GM18520 (cell line): ENCODE measurements around the gene PIGQ.

Experiments
- ATAC-seq: cut with Tn5 transposase; IDR thresholded peaks from one replicate; pipeline ENCODE4 v1.9.1; 2021; ENCODE audit not compliant: unreplicated experiment

Gene PIGQ

DNA sequence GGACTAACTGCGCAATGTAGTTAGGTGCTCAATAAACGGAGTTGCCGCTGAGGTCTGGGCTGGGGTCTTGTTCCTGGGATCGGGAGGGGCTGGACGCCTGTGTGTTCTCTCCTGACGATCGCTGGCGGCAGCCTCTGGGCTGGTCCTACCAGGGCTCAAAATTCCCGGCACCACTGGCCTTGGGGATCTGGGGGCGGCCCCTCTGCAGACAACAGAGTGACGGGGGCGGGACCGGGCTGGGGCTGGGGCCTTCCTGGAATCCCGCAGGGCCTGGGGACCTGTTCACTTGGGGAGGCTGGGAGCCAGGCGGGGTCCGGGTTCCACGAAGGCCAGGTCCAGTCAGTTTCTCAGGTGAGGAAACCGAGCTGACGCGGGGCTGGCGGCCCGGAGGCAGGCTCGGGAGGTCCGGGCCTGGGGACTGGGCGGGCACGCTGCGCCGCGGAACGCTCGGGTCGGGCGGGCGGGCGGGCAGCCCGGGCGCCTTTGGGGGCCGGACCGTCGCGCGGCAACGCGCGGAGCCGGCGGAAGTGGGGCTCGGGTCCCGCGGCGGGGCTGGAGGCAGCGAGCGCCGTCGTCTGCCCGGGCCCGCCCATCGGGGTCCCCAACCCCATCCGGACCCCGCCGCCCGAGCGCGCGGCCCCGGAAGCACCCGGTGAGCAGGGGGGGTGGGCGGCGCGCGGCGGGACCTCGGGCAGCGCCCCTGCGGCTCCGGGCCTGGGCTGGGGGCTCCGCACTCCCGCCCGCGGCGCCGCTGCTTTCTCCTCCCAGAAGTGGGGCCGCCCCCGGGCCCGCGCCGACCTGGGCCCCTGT lies at the start of gene PIGQ:
TSS of gene PIGQ (plus strand) at position 524 of the 810 bp plus-strand sequence. CDS start 4,107 bp downstream, outside the sequence.
- no peak for ATAC-seq

DNA sequence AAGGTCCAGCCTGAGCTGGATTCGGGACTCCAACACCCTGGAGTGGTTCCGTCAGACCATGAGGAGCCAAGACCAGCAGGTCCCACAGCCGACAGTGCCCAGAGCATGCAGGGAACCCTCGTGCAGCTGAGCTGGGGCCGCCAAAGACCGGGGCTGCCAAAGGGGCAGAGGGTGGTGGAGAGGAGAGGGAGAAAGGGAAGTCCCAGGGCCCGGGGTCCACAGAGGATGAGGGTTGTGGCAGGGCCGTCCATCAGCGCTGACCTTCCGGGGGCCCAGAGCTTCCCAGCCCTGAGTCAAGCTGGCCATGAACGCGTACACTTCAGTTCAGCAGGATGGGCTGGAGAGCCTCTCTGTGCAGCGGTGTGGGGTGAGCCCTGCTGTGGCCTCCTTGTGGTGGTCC lies 48.9 kb upstream of the PIGQ start:
- no peak for ATAC-seq

DNA sequence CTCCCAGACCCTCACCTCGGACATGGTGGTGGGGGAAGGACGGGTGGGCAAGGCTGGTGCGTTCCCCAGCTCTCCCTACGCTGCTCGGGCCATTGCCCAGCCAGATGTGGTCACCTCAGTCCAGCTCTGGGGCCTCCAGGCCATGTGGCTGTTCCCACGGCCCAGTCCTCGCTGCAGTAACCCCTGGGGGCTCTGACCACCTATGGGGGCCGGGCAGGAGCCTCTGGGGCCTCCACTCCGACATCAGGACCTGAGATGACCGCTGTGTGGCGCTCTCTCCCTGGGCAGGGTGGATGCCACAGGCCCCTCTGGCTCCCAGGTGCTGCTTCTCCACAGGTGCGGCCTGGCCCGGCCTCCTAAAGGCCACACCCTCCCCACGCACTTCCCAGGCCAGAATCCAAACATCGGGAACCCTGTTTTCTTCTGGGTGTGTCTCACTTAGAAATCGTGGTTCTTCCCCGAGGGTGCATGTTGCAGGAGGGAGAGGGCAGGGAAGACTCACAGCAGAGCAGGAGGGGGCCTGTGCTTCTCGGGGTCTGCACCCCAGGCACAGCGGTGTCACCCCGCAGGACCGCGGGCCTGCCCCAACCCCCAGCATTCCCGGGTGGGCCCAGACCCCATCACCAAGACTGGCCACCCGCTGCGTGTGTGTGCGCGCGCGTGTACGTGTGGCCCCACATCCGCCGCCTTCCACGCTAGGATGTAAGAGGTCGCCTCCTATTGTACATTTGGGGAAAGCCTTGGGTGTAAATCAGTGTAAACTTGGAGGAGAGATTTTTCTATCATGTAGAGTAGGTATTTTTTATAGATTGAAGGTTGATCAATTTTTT lies 48.2 kb upstream of the PIGQ start:
- ATAC-seq: no peak

DNA sequence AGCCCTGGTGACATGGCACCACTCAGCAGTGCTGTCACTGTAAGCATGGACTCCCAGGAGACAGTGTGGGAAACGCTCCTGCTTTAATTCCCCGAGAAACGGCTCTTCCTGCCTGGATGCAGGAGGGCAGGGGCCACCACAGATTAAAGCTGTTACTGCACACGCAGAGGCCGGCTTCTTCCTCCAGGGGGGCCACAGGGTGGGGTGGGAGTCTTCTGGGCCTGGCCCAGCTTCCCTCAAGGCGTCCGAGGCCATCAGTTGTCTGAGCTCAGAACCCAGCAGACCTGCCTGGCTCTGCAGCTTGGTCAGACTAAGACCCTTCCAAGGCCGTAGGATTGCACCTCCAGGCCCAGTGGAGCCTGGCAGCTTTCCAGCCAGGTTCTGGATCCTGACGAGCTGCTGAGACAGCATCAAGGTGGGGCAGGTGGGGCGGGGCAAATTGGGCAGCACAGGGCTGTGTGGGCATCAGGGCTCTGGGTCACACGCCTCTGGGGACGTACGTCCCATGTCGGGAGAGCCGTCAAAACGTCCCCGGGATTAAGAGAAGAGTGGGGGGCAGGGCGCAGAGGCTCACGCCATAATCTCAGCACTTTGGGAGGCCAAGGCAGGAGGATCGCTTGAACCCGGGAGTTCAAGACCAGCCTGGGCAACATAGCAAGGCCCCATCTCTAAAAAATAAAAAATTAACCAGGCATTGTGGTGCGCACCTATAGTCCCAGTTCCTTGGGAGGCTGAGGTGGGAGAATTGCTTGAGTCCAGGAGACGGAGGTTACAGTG lies 47.3 kb upstream of the PIGQ start:
- ATAC-seq: no peak

DNA sequence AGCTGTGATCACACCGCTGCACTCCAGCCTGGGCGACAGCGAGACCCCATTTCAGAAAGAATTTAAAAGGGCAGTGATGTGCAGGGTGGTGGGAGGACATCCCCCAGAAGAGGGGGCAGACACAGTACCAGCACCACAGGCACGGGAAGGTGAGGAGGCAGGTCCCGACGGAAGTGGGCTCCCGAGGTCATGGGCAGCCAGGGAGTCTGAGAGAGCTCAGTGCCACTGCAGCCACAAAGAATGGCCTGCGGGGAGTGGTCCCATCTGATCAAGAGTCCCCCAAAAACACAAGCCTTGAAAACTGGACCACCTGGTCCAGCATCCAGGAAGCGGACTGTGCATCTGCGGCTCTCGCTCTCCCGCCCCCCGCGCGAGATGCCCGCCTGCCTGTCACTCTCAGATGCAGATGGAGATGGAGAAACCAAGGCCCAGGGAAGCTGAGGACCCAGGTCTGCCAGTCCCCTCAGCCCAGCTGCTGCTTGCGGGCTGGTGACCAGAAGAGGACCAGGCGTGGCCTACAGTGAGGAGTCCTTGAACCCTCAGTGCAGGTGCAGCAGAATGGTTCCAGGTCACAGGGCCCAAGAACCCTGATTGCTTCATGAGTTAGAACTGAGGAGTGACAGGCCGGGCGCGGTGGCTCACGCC lies 46.5 kb upstream of the PIGQ start:
- no peak for ATAC-seq

DNA sequence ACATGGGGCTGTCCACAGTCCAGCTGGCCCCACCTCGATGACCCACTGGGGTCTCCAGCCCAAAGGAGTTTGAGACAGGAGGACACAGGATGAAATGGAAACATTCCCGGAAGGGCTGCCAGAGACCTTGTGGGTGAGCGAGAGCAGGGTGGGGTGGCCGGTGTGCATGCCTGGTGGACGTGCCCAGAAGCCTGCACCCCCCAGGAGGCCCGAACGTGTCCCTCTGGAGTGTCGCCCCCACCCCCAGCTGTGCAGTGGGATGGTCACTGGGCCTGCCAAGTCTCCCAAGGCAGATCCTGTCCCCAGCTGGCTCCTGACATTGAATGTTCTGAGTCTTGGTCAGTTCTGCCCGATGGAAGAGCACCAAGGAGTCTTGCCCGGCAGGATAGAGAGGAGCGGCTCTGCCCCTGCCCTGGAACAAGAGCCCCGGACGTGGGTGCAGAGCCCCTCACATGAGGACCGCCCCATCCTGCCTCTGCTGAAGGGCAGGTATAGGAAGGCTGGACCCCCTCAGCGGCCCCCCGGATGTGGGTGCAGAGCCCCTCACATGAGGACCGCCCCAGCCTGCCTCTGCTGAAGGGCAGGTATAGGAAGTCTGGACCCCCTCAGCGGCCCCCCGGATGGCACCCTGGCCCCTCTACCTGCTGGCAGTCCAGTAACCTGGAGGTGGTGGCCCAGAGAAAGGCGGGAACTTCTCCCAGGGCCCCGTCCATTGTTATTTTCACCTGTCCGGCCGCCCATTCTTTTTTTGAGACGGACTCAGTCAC lies 45.3 kb upstream of the PIGQ start:
- no peak for ATAC-seq

DNA sequence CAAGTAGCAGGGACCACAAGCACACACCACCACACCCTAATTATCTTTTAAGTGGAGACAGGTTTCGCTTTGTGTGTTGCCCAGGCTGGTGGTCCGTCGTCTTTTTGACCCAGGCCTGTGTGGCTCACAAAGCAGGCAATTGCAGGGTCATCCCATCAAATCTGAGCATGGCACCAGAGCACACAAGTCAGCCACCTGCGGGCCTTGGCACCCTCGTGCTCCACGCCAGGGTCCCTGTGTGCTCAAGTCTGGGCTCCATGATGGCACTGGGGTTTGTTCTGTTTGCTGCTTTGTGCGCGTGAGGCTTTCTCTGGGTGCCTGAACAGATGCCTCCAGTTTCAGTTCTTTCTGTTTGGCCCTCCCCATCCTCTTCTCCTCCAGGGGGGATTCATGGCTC lies 44.6 kb upstream of the PIGQ start:
- no peak for ATAC-seq

DNA sequence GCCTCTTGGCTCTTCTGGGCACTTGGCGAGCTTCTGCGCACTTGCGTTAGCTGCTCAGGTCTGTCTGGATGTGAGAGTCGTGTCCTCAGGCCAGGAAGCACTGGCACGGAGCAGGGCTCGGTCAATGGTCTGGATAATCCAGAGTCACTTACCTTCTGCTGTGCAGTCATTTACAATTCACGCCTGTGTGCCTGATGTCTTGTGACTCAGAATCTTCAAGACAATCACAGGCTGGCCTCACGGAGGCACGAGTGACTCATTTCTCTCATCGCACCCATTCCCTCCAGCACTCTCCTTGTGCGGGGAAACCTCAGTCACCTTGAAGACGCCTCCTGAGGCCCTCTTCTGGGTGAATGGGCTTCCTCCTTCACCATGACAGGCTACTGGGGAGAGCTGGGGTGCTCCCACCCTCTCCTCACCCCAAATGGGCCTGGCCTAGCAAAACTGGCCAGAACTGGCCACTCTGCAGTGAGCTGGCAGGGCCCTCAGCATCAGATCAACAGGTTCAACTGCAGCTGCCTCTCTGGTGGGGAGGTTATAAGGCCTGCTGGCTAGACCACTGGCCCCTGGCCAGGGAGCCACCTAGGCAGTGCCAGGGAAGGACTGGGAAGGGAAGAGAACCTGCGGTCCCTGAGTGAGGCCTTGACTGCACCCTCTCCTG lies 44.1 kb upstream of the PIGQ start:
- peak; percentile 28 for ATAC-seq

DNA sequence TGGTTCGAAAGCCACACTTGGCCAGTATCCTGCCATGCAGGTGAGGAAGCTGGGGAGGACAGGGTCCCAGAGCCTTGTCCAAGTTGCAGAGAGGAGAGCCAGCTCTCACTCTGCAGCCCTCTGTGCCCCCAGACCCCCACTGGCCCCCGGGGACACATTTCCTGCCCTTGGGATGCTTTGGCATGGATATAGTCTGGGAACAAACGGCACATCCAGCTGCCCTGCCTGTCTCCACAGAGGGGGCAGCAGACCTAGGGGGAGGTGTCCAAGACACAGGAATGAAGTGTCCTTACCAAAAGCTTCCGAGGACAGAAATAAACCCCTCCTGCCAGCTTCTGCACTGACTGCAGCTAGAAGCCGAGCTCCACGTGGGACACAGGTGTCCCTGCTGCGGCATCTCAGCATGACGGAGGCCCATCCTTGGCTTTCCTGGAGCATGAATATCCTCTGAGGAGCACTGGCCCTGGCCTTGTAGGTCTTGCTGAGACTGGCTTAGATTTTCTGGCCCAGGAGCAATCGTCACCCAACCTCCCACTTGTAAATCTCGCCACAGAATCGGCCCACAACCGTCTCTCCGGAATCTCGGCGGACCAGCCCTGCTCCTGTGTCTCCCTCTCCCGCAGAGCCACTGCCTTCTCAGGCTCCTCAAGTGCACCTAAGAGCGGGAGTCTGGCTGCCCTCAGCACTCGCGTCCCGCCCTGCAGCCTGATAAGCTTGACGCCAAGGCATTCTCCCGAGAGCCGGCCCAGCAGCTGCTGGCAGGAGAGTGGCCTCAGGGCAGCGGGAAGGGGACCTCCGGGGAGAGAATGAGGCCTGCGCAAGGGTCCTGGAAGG lies 43.4 kb upstream of the PIGQ start:
- ATAC-seq: no peak

DNA sequence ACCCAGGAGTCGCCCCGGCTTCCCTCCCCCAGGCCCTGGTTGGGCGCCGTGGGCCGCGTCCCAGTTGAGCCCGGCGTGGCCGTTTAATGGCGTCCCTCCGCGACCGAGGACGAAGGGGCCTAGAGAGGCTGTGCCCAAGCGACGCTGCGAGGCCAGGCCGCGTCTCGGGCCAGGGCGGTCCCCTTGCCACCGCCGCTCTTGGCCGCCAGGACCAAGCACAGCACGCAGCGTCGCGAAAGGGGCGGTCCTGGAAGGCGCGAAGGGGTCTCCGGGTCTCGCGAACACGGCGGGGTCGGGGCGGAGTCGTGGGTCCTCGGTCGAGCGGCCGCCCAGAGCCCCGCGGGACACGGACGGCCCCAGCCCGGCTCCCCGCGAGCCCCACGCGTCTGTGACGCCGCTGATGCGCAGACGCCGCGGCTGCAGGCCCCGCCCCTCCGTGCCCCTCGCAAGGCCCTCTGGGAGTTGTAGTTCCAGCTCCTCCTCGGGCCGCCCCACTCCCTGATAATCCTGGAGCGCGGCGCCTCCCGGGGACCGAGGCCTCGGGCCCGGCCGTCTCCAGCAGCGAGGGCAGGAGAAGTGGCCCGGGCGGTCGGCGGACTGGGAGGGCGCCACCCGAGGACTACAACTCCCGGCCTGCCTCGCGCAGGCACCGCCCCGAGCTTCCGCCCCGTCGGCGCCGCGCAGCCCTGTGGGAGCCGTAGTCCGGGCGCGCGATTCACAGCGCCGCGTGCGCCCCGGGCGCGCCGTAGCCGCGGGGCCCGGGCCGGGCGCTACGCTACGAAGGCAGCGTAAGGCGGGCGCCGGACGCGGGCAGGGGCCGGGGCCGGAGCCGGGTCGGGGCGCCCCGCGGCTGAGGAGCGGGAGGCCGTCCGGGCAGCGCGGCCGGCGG lies 42.5 kb upstream of the PIGQ start, which contains the start of gene CAPN15:
TSS of gene CAPN15 (plus strand) at position 698 of the 889 bp plus-strand sequence. CDS start 19,127 bp downstream, outside the sequence.
- ATAC-seq: peak; percentile 56

DNA sequence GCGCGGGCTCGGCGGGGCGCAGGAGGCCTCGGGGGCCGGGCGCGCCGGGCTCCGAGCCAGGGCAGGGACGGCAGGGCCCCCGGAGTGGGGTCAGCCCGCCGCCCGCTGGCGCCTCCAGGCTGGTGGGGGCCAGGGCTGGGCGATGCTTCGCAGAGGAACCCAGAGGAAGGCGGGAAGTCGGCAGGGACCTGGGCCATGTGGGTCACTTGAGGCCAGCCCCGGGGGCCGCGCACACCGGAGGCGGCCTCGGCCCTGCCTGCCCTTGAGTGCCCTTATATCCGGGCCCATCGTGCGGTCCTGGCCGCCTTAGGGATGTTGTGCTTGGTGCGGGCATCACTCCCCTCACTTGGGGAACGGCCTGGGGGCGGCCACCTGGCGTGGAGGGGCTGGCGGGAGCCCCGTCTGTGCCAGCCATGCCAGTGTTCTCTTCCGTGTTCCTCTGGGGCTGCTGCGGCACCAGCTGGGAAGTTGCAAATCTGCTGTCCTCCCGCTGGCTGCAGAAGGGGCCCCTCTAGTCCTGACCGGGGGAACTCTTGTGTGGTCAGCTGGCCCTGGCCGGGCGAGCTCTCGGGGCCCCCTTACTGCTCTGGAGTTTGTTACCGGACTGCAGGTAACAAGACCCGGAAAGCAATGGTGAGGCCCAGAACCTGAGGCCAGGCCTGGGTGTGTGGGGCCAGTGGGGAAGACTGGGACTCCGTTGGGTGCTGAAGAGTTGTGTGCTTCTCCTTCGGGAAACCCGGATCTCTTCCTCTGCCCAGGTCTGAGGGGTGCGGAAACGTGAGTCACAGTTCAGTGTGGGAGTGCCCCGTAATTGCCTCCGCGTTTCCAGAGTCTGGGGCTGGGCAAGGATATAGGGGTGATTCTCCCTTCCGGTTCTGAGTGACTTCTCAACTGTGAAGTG lies 41.4 kb upstream of the PIGQ start:
- ATAC-seq: peak; percentile 3

DNA sequence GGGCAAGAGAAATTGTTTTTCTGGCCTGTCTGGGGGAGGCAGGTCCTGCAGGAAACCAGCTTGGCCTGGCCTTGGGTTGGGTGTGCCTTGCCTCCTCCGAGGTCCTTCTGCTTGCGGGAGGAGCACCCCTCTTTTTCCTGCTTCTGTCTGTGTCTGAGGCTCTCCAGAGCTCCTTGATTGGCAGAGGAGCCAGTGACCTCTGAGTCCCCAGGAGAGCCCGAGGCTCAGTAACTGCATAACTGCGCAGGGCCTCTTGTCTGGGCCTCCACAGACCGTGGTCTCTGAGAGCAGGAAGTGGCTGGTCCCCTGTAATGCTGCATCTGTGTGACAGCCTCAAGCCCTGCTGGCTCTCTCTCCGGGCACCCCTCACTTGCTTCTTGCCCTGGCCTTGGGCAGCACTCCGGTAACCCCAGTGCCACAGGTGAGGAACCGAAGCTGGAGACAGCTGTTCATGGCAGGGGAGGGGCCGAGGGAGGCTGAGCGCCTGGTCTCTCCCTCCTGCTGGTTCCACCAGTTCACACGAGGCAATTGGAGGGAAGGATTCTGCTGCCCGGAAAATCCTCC lies 40.7 kb upstream of the PIGQ start:
- no peak for ATAC-seq

DNA sequence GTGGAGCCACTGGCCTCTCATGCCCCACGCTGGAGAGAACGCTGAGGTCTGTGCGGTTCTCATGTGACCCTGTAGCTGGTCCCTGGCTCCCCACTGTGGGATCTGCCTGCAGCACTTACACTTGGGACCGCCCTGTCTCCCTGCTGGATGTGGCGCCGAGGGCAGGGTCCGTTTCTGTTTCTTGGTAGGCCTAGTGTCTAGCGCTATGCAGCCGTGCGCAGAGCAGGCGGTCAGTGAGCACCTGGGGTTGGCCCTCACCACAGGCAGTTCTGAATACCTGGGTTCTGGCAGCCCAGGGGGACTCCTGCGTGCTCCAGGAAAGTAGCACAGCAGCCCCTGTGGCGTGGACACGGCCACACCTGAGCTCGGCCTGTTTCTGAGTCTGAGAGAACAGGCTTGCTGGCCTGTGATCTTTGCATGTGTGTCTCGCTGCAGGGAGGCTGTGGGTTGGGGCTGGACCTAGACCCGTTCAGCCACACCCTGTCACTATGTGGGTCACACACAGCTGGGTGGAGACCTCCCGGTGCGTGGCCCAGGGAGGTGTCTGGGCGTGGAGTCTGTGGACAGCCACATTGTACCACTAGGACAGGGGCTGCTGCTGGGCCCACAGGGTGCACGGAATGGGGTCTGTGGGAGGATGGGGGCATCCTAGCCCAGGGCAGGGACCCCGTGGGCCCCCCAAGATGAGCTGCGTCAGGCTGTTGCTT lies 39.5 kb upstream of the PIGQ start:
- ATAC-seq: no peak

DNA sequence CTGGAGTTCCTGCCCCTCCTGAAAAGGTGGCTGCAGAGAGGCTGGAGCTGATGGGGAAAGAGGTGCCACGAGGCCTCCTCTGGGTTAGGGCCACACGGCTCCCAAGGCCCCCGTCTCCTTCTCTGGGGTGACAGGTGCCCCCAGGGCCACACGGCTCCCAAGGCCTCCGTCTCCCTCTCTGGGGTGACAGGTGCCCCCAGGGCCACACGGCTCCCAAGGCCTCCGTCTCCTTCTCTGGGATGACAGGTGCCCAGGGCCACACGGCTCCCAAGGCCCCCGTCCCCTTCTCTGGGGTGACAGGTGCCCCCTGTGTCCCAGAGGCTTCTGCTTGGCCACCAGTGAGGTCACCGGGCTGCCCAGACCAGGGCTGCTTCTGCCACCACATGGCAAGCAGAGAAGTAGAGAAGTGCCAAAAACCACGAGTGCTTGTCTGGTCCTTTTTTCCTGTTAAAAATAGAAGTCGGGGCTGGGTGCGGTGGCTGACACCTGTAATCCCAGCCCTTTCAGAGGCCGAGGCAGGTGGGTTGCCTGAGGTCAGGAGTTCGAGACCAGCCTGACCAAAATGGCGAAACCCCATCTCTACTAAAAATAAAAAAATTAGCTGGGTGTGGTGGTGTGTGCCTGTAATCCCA lies 38.2 kb upstream of the PIGQ start:
- ATAC-seq: no peak
